Coronary artery (tissue), 2 donors: ENCODE results near the gene NRG4.

Source experiments
- DNase-seq: peaks from one replicate; pipeline ENCODE4 v3.0.0-alpha.2; 2017; ENCODE audit warnings: low spot score
- H3K27ac ChIP-seq, 2 donors: fragments of 200-600 bp; sonication (generic); one replicate each; pipeline ENCODE4 v1.5.1; 2016 to 2019
- H3K4me3 ChIP-seq: fragments of 200-600 bp; sonication (generic); 2 replicates; pipeline ENCODE4 v1.5.1; 2016; ENCODE audit warnings: mild to moderate bottlenecking, moderate library complexity
- CTCF ChIP-seq: fragments of 200-600 bp; sonication (generic); IDR thresholded peaks from one replicate; pipeline ENCODE4 v1.5.1; 2019; ENCODE audit warnings: antibody characterized with exemption

The NRG4 gene

GRCh38 chr15:75902129-75902557, 110.1 kb downstream of the NRG4 start:
- TF ChIP-seq CTCF, result no peak
- no peak overlapping the region for H3K4me3 ChIP-seq
- H3K27ac ChIP-seq, result no peak overlapping the region
- no peak for DNase-seq

GRCh38 chr15:75900577-75900976, 111.6 kb downstream of the NRG4 start:
- Histone ChIP-seq H3K4me3 (no peak overlapping the region), H3K27ac (no peak overlapping the region)
- no peak for DNase-seq
- no peak for TF ChIP-seq CTCF

- Histone ChIP-seq H3K27ac (no peak overlapping the region), H3K4me3 (no peak overlapping the region)
- DNase-seq, result no peak
- no peak for TF ChIP-seq CTCF
These were observed 116.5 kb downstream of the NRG4 start for GRCh38 chr15:75895731-75896130.

GRCh38 chr15:75891895-75892294, 120.3 kb downstream of the NRG4 start:
- H3K27ac ChIP-seq, result no peak overlapping the region
- no peak overlapping the region for H3K4me3 ChIP-seq
- DNase-seq, result no peak
- no peak for TF ChIP-seq CTCF
